Breast epithelium (tissue), 4 donors: ENCODE measurements around the gene EXOC3L4. TPM values are rescaled to one million over a fixed set of nuclear protein-coding genes. Genes with fewer than 3 reads are reported as not detected.

Experiments
- DNase-seq, 2 donors: peaks; one replicate each; pipeline ENCODE4 v3.0.0-alpha.2; 2019; ENCODE audit warnings: low spot score in 2 of 2
- H3K27ac ChIP-seq, 2 donors: fragments of 200-600 bp; sonication (generic) in 1 of 2; one replicate each; pipeline ENCODE4 v1.5.1; 2016 to 2019; ENCODE audit warnings: mild to moderate bottlenecking in 1 of 2
- H3K27me3 ChIP-seq, 2 donors: fragments of 200-600 bp; sonication (generic) in 1 of 2; one replicate each; pipeline versions ENCODE4 v1.5.1 to v1.6.0; 2017 to 2019; ENCODE audit warnings: control low read depth in 1 of 2, mild to moderate bottlenecking in 1 of 2
- H3K36me3 ChIP-seq: fragments of 200-600 bp; one replicate; pipeline ENCODE4 v1.5.1; 2019
- H3K4me1 ChIP-seq, 2 donors: fragments of 200-600 bp; sonication (generic); one replicate each; pipeline ENCODE4 v1.5.1; 2016 to 2019; ENCODE audit warnings: control low read depth in 1 of 2
- H3K4me3 ChIP-seq, 3 donors: fragments of 200-600 bp; sonication (generic); 1 replicate in 2 of 3; 2 replicates in 1 of 3; pipeline ENCODE4 v1.5.1; 2016 to 2019; ENCODE audit warnings: mild to moderate bottlenecking in 3 of 3, moderate library complexity in 2 of 3
- H3K9me3 ChIP-seq, 2 donors: fragments of 200-600 bp; sonication (generic) in 1 of 2; one replicate each; pipeline ENCODE4 v1.5.1; 2016 to 2019; ENCODE audit warnings: control low read depth in 1 of 2
- CTCF ChIP-seq, 3 donors: fragments of 450-650 bp; IDR thresholded peaks; one replicate each; pipeline ENCODE4 v1.5.1; 2016 to 2017; ENCODE audit warnings: antibody characterized with exemption in 3 of 3, mild to moderate bottlenecking in 3 of 3, moderate library complexity in 3 of 3
- POLR2A ChIP-seq: fragments of 450-650 bp; IDR thresholded peaks from one replicate; pipeline ENCODE4 v1.6.1; 2016; ENCODE audit warnings: antibody characterized with exemption, mild to moderate bottlenecking, moderate library complexity
- POLR2AphosphoS5 ChIP-seq, 3 donors: sonication (generic); formaldehyde crosslinking; IDR thresholded peaks; one replicate each; pipeline ENCODE4 v1.6.1; 2017; ENCODE audit warnings: antibody characterized with exemption in 3 of 3
- intact Hi-C: fragments of 100-400 bp; cut with DNase I; formaldehyde crosslinking; loops from one replicate; pipeline ENCODE4 v1.15.1; 2023; ENCODE audit warnings: low total_unique reads
- total RNA-seq, 3 donors: library from RNA; depleted of rRNA; stranded (reverse); fragments of >200 nt; gene quantifications; one replicate each; pipeline ENCODE4 v1.1.0, GENCODE V29; 2016

Gene EXOC3L4
- total RNA-seq, 3 donors from 2014 or later, result 0.66 to 1.0 TPM; not detected in 1

- intact Hi-C loops, result loop anchor here (5.0 kb wide), 1 partner anchor 675 kb away; no protein-coding TSS in a partner anchor
- no peak for DNase-seq
- Histone ChIP-seq H3K27ac (peak overlapping the region; percentile 36 to 38), H3K9me3 (no peaks in the 10 kb centered on the region), H3K27me3 (no peaks in the 10 kb centered on the region), H3K4me1 (peaks cover 8% of the 10 kb centered on the region in 2 donors), H3K36me3 (no peaks in the 10 kb centered on the region), H3K4me3 (no peak overlapping the region)
- TF ChIP-seq CTCF (IDR thresholded peaks at IDR 0.05) (no peak), POLR2A (no peak), POLR2AphosphoS5 (IDR thresholded peaks at IDR 0.05) (no peak)
Observed at GRCh38 chr14:103137689-103138300, 43.3 kb downstream of the EXOC3L4 start.

GRCh38 chr14:103138301-103139131 lies 44.0 kb downstream of the EXOC3L4 start:
- Histone ChIP-seq H3K9me3 (no peaks in the 10 kb centered on the region), H3K36me3 (no peaks in the 10 kb centered on the region), H3K27ac (peak overlapping the region; percentile 36 to 38), H3K4me3 (peak overlapping the region; percentile 20 to 55 (median 26)), H3K27me3 (no peaks in the 10 kb centered on the region), H3K4me1 (peaks cover 8% of the 10 kb centered on the region in 2 donors)
- no peak for DNase-seq
- intact Hi-C loops, result loop anchor here (5.0 kb wide), 1 partner anchor 674 kb away; no protein-coding TSS in a partner anchor
- TF ChIP-seq POLR2A, result no peak
- no peak for TF ChIP-seq POLR2AphosphoS5 (IDR thresholded peaks at IDR 0.05)
- TF ChIP-seq CTCF (IDR thresholded peaks at IDR 0.05), result no peak

GRCh38 chr14:103139132-103140025 lies 44.9 kb downstream of the EXOC3L4 start:
- no peaks in the 10 kb centered on the region for H3K9me3 ChIP-seq
- intact Hi-C loops, result loop anchor here (5.0 kb wide), 1 partner anchor 673 kb away; no protein-coding TSS in a partner anchor
- H3K36me3 ChIP-seq, result no peaks in the 10 kb centered on the region
- H3K4me3 ChIP-seq, result peak overlapping the region; percentile 20 to 55 (median 26)
- H3K27me3 ChIP-seq, result no peaks in the 10 kb centered on the region
- H3K4me1 ChIP-seq, result peaks cover 8% of the 10 kb centered on the region in 2 donors
- peak overlapping the region; percentile 36 to 38 for H3K27ac ChIP-seq
- no peak for DNase-seq
- no peak for TF ChIP-seq CTCF (IDR thresholded peaks at IDR 0.05)
- TF ChIP-seq POLR2A, result no peak
- no peak for TF ChIP-seq POLR2AphosphoS5 (IDR thresholded peaks at IDR 0.05)

- Histone ChIP-seq H3K36me3 (no peaks in the 10 kb centered on the region), H3K4me1 (peaks cover 8% of the 10 kb centered on the region in 2 donors), H3K4me3 (peak overlapping the region in 1 of 3 donors; percentile 21), H3K27me3 (no peaks in the 10 kb centered on the region), H3K27ac (no peak overlapping the region), H3K9me3 (no peaks in the 10 kb centered on the region)
- intact Hi-C loops, result no loop called here
- TF ChIP-seq CTCF (IDR thresholded peaks at IDR 0.05) (no peak), POLR2AphosphoS5 (IDR thresholded peaks at IDR 0.05) (peak in 1 of 3 donors; percentile 10)
- DNase-seq, result no peak
Observed at GRCh38 chr14:103140316-103141109, 46.0 kb downstream of the EXOC3L4 start.
